Effector CD4-positive, alpha-beta T cell (primary cell): Measurements from ENCODE around the gene SCN2A.

Experiments
- DNase-seq: peaks from one replicate; pipeline ENCODE4 v3.0.0-alpha.2; 2020

Gene SCN2A

GRCh38 chr2:165423081-165423480 is 183.9 kb downstream of the SCN2A start:
- DNase-seq = no peak

GRCh38 chr2:165425556-165425955 is 186.3 kb downstream of the SCN2A start:
- no peak for DNase-seq

- no peak for DNase-seq
Observed at GRCh38 chr2:165427686-165428085, 188.5 kb downstream of the SCN2A start.

GRCh38 chr2:165428926-165429325 is 189.7 kb downstream of the SCN2A start:
- DNase-seq = no peak

- no peak for DNase-seq
Observed at GRCh38 chr2:165431014-165431413, 191.8 kb downstream of the SCN2A start.

GRCh38 chr2:165432234-165432966 is 193.2 kb downstream of the SCN2A start:
- DNase-seq = no peak

GRCh38 chr2:165434865-165435496 is 195.8 kb downstream of the SCN2A start:
- DNase-seq = no peak

GRCh38 chr2:165435611-165436010 is 196.4 kb downstream of the SCN2A start:
- no peak for DNase-seq

GRCh38 chr2:165436559-165436958 is 197.3 kb downstream of the SCN2A start:
- no peak for DNase-seq

- no peak for DNase-seq
Observed at GRCh38 chr2:165440367-165440766, 201.2 kb downstream of the SCN2A start.
